Measurements from ENCODE around the gene LCE2A.

The LCE2A gene

GRCh38 chr1:152718238-152718637, 20.1 kb downstream of the LCE2A start:
- Histone ChIP-seq H3K36me3 (ENCODE audit: control insufficient read depth, insufficient read depth, low read length) (no peaks in the 10 kb centered on the region), H3K4me1 (no peaks in the 10 kb centered on the region), H3K9ac (no peak overlapping the region), H3K79me2 (no peaks in the 10 kb centered on the region), H2AFZ (no peak overlapping the region), H3K4me3 (ENCODE audit: low read depth, low read length) (no peak overlapping the region), H3K4me2 (ENCODE audit: low read length) (no peak overlapping the region), H3K9me3 (ENCODE audit: control insufficient read depth, low read length) (no peaks in the 10 kb centered on the region), H3K27ac (no peak overlapping the region), H3K27me3 (ENCODE audit: control insufficient read depth, insufficient read depth, low read length) (no peaks in the 10 kb centered on the region)
- TF ChIP-seq CTCF (IDR thresholded peaks at IDR 0.05), result no peak

DNA sequence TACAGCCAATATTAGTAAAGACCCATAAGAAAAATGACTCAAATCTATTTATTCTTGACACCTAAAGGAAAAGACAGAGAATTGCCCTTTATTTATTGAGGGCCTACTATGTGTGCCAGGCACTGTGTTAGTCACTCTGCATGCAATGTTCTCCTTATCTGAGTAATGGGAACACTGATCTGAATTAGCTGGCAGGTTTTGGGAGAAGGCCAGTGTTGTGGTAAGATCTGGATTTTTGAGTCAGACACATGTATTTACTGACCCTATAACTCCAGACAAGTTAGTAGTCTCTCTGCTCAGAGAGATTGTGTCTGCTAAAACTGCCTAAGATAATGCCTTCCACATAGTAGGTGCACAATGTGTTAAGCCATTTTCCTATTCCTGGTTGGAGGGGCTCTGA, 27.1 kb downstream of the LCE2A start:
- Histone ChIP-seq H3K27me3 (ENCODE audit: control insufficient read depth, insufficient read depth, low read length) (no peaks in the 10 kb centered on the region), H2AFZ (no peak overlapping the region), H3K27ac (no peak overlapping the region), H3K9me3 (ENCODE audit: control insufficient read depth, low read length) (no peaks in the 10 kb centered on the region), H3K4me2 (ENCODE audit: low read length) (no peak overlapping the region), H3K4me1 (no peaks in the 10 kb centered on the region), H3K4me3 (ENCODE audit: low read depth, low read length) (no peak overlapping the region), H3K79me2 (no peaks in the 10 kb centered on the region), H3K9ac (no peak overlapping the region), H3K36me3 (ENCODE audit: control insufficient read depth, insufficient read depth, low read length) (no peaks in the 10 kb centered on the region)
- TF ChIP-seq CTCF (IDR thresholded peaks at IDR 0.05), result no peak

- H3K36me3 ChIP-seq (ENCODE audit: control insufficient read depth, insufficient read depth, low read length), result no peaks in the 10 kb centered on the region
Observed at GRCh38 chr1:152728986-152729385, 30.8 kb downstream of the LCE2A start.

GRCh38 chr1:152735648-152736047, 37.5 kb downstream of the LCE2A start:
- H3K4me2 ChIP-seq (ENCODE audit: low read length), result no peak overlapping the region
- H2AFZ ChIP-seq, result no peak overlapping the region
- no peaks in the 10 kb centered on the region for H3K36me3 ChIP-seq (ENCODE audit: control insufficient read depth, insufficient read depth, low read length)
- H3K4me1 ChIP-seq, result no peaks in the 10 kb centered on the region
- no peak overlapping the region for H3K4me3 ChIP-seq (ENCODE audit: low read depth, low read length)
- no peaks in the 10 kb centered on the region for H3K79me2 ChIP-seq
- no peak for TF ChIP-seq CTCF (IDR thresholded peaks at IDR 0.05)
- no peak overlapping the region for H3K9ac ChIP-seq
- no peaks in the 10 kb centered on the region for H3K27me3 ChIP-seq (ENCODE audit: control insufficient read depth, insufficient read depth, low read length)
- no peaks in the 10 kb centered on the region for H3K9me3 ChIP-seq (ENCODE audit: control insufficient read depth, low read length)
- H3K27ac ChIP-seq, result no peak overlapping the region

More at GRCh38 chr1:152728986-152729385, 30.8 kb downstream of the LCE2A start:
- Histone ChIP-seq H3K4me3 (ENCODE audit: low read depth, low read length) (no peak overlapping the region), H3K27me3 (ENCODE audit: control insufficient read depth, insufficient read depth, low read length) (no peaks in the 10 kb centered on the region), H3K4me2 (ENCODE audit: low read length) (no peak overlapping the region), H3K9ac (no peak overlapping the region), H3K4me1 (no peaks in the 10 kb centered on the region), H2AFZ (no peak overlapping the region), H3K9me3 (ENCODE audit: control insufficient read depth, low read length) (no peaks in the 10 kb centered on the region), H3K27ac (no peak overlapping the region), H3K79me2 (no peaks in the 10 kb centered on the region)
- TF ChIP-seq CTCF (IDR thresholded peaks at IDR 0.05), result no peak

- Histone ChIP-seq H3K27me3 (ENCODE audit: control insufficient read depth, insufficient read depth, low read length) (no peaks in the 10 kb centered on the region), H2AFZ (no peak overlapping the region), H3K36me3 (ENCODE audit: control insufficient read depth, insufficient read depth, low read length) (no peaks in the 10 kb centered on the region), H3K4me2 (ENCODE audit: low read length) (no peak overlapping the region), H3K4me3 (ENCODE audit: low read depth, low read length) (no peak overlapping the region), H3K27ac (no peak overlapping the region), H3K79me2 (no peaks in the 10 kb centered on the region), H3K9ac (no peak overlapping the region), H3K9me3 (ENCODE audit: control insufficient read depth, low read length) (no peaks in the 10 kb centered on the region), H3K4me1 (no peaks in the 10 kb centered on the region)
- no peak for TF ChIP-seq CTCF (IDR thresholded peaks at IDR 0.05)
Observed at GRCh38 chr1:152737997-152738396, 39.9 kb downstream of the LCE2A start.
